NB4 (cell line): Measurements from ENCODE around the gene PAQR7.
A peak's percentile ranks its signal among the peaks of the same experiment; 100 is the strongest.

Experiments
- DNase-seq: peaks from one replicate; pipeline ENCODE4 v3.0.0; 2010; ENCODE audit warnings: low read depth
- H3K4me3 ChIP-seq: one replicate; pipeline ENCODE4 v1.5.1; 2011; ENCODE audit warnings: mild to moderate bottlenecking, low read depth, low read length, moderate library complexity
- MYC ChIP-seq: IDR thresholded peaks from 2 replicates; pipeline ENCODE4 v1.6.1; 2011; ENCODE audit warnings: low read depth, low read length
- POLR2A ChIP-seq: IDR thresholded peaks from 2 replicates; pipeline ENCODE4 v1.6.1; 2011; ENCODE audit warnings: mild to moderate bottlenecking; ENCODE audit not compliant: insufficient read length; ENCODE audit errors: extremely low read depth
- TF ChIP-seq, protein P1 (sequence below): IDR thresholded peaks from 2 replicates; pipeline ENCODE4 v1.6.1; 2011; ENCODE audit warnings: low read depth, low read length
- TF ChIP-seq, protein P2 (sequence below): IDR thresholded peaks from one replicate; pipeline ENCODE4 v1.5.1; 2012; ENCODE audit warnings: low read depth, low read length

The PAQR7 gene, protein sequence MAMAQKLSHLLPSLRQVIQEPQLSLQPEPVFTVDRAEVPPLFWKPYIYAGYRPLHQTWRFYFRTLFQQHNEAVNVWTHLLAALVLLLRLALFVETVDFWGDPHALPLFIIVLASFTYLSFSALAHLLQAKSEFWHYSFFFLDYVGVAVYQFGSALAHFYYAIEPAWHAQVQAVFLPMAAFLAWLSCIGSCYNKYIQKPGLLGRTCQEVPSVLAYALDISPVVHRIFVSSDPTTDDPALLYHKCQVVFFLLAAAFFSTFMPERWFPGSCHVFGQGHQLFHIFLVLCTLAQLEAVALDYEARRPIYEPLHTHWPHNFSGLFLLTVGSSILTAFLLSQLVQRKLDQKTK

DNA sequence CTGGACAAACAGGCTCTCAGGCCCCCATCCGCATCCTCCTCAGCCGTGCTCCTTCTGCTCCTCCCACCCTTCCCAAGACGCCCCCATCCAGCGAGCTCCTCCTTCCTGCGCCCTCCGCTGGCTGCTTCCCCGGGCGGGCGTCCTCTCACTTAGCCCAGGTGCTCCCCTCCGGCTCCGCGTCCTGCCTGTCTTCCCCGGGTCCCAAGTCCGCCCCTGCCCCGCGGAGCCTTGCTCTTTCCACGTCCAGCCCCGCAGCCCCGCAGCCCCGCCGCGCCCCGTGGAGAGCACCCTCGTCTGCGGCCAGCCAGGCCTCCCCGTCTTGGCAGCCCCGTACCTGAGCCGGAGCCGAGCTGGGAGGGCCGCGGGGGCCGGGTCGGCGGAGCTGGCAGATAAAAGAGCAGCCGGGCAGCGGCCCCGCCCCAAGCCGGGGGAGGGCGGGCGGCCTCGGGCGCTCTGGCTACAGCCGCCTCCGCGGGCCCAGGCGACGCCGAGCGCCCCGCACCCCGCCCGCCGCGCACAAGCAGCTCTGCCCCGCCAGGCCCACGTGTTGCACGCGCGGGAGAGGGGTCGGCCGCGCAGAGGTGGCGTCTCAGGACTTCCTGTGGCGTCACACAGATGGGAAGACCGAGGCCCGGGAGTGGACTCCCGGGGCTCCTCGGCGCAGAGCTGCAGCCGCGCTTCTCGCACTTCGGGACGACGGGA, at the start of gene PAQR7:
TSS of gene PAQR7 (minus strand) at position 555 of the 702 bp plus-strand sequence. CDS start 11,869 bp downstream, outside the sequence.
- TF ChIP-seq MYC (no peak), POLR2A (no peak)
- TF ChIP-seq, protein P1, sequence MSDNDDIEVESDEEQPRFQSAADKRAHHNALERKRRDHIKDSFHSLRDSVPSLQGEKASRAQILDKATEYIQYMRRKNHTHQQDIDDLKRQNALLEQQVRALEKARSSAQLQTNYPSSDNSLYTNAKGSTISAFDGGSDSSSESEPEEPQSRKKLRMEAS = no peak
- TF ChIP-seq, protein P2, sequence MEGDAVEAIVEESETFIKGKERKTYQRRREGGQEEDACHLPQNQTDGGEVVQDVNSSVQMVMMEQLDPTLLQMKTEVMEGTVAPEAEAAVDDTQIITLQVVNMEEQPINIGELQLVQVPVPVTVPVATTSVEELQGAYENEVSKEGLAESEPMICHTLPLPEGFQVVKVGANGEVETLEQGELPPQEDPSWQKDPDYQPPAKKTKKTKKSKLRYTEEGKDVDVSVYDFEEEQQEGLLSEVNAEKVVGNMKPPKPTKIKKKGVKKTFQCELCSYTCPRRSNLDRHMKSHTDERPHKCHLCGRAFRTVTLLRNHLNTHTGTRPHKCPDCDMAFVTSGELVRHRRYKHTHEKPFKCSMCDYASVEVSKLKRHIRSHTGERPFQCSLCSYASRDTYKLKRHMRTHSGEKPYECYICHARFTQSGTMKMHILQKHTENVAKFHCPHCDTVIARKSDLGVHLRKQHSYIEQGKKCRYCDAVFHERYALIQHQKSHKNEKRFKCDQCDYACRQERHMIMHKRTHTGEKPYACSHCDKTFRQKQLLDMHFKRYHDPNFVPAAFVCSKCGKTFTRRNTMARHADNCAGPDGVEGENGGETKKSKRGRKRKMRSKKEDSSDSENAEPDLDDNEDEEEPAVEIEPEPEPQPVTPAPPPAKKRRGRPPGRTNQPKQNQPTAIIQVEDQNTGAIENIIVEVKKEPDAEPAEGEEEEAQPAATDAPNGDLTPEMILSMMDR = no peak
- H3K4me3 ChIP-seq = no peak within 1 kb of the TSS
- peak; percentile 68 for DNase-seq

DNA sequence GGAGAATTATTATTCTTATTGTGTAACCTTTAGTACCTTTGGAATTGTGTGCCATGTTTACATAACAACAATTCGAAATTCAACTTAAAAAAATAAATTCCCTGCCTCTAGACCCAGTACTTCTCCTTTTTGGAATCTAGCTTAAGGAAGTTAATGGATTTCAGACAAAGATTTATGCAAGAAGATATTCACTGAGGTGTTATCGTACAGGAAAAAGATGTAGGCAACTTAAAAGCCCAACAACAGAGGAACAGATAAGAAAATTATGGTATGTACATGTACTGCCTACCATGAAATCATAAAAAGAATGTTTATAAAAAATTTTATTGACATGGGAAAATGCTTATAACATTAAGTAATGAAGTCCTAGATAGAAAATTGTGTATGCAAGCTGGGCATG, 48.9 kb upstream of the PAQR7 start:
- TF ChIP-seq, protein P1 = no peak
- TF ChIP-seq, protein P2 = no peak
- TF ChIP-seq MYC (no peak), POLR2A (no peak)
- DNase-seq = peak; percentile 18
- no peak overlapping the region for H3K4me3 ChIP-seq

DNA sequence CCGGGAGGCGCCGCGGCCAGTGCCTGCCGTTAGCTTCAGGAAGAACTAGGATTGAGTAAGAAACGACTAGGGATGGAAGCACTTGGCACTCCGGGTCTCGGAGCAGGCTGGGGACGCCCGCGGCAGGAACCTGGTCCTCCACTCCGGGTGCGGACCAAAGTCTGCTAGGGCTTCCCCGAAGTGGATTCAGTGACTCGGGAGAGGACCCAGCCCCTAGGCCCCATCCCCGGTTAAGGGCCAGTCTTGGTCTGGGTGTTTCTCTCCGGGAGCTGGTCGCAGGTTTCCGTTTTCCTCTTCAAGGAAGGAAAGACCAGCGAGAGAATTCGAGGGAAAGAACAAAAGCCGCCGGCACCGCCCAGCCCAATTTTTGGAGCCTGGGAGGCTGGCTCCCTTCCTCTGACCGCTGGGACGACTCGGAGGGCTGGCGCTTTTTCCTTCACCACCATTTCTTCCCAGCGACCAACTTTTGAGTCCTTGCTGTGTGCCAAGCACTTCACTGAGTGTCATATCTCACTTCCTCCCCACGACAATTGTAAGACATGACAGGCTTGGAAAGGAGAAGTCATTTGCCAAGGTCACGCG, 47.6 kb upstream of the PAQR7 start:
- 0 out of 2 replicates have a peak, but pooled peaks have one; percentile 33 for TF ChIP-seq MYC
- TF ChIP-seq, protein P1 = peak; percentile 33; the same call in 1 of the 2 replicates
- TF ChIP-seq, protein P2 = no peak
- H3K4me3 ChIP-seq = peak overlapping the region; percentile 61
- peak; percentile 84 for DNase-seq

DNA sequence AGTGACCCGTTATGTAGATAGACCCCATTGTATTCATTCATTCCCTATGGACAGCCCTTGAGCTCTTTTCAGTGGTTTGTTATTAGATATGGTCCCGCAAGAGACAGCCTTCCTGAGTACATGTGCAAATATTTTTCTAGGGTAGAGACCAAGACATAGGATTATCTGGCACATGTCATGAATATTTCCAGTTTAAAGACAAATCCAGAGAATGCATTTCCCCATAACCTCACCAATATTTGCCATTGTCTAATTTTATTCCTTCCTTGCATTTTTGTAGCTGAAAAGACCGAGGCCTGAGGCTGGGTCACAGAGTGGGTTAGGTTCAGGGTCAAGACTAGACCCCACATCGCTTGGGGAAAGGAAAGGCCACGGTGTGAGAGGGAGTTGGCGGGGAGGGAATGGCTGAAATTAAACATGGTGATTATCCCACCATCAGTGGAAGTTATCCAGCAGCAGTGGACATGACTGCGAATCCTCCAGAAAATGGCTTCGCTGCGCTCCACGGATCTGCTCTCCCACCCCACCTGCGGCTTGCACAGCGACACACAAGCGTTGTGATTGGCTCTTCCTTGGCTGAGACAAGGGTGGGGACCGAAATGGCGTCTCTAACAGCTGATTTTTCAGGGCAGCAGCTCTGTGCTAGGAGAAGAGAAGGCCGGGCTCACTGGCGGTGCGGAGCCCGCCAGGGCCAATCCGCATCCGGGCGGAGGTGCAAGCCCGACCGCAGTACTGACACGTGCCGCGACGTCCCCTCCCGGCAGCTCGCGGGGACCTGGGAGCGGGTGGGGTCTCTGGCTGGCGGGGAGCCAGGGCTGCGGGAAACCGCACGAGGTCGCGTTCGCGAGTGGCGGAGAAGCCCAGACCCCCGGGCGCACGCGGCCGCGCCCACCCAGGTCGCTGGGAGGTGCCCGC, 46.8 kb upstream of the PAQR7 start:
- DNase-seq = peak; percentile 92
- TF ChIP-seq, protein P2 = no peak
- TF ChIP-seq, protein P1 = peak; percentile 91
- TF ChIP-seq POLR2A (no peak), MYC (peak; percentile 79)
- H3K4me3 ChIP-seq = peak overlapping the region; percentile 61

DNA sequence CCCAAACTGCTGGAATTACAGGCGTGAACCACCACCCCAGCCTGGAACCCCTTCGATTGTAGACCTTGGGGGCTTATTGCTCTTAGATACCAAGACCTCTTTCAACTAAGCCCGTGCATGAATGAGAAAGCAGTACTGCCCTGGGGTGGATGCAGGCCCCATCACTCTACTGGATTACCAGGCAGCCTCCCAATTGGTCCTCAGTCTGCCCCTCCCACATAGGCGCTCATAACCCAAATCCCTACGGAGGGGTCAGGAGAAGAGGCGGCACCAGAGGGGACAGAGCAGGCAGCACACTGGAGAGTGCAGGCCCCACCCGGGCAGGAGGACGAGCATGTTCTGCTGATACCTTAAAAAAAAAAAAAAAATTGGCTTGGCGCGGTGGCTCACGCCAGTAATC, 43.1 kb upstream of the PAQR7 start:
- no peak for DNase-seq
- no peak overlapping the region for H3K4me3 ChIP-seq
- no peak for TF ChIP-seq POLR2A
- TF ChIP-seq, protein P1 = no peak
- no peak for TF ChIP-seq MYC
- TF ChIP-seq, protein P2 = no peak
